ENCODE results near the gene ZNF213. TPM values are rescaled to one million over a fixed set of nuclear protein-coding genes. Genes with fewer than 3 reads are reported as not detected.
"Not testable (repeated sequence)": the region's sequence is repeated elsewhere in the genome, so short reads cannot be mapped to it uniquely, and the experiment has no call there.

ZNF213 gene
- total and polyA plus RNA-seq, 2 donors (not counting 1 experiment from before 2014, with no cell fraction given) = 0.43 to 8.8 TPM

DNA sequence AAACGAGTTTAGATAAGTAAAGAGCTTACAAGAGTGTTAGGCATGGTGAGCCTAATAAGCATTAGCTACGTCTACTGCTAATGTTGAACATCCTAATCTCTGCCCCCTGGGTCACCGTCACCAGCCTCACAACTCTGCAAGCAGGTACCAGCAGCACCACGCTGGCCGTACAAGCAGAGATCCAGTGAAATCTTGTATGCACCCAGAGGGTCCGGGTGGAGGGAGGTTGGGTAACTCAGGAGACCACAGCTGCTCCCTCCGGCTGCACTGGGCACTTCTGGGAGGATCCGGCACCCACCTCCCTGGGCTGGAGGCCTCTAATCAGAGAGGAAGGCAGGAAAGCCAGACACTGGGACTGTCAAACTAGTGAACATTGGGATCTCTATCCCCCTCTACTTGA is 44.8 kb downstream of the ZNF213 start:
- H3K27ac ChIP-seq (ENCODE audit: insufficient read depth, low read length) = no peak overlapping the region
- no peak overlapping the region for H3K4me2 ChIP-seq (ENCODE audit: extremely low read depth, insufficient read depth, low read length)
- no peak for TF ChIP-seq EZH2 (IDR thresholded peaks at IDR 0.05; ENCODE audit: low read length, missing control alignments)
- TF ChIP-seq, protein P1, sequence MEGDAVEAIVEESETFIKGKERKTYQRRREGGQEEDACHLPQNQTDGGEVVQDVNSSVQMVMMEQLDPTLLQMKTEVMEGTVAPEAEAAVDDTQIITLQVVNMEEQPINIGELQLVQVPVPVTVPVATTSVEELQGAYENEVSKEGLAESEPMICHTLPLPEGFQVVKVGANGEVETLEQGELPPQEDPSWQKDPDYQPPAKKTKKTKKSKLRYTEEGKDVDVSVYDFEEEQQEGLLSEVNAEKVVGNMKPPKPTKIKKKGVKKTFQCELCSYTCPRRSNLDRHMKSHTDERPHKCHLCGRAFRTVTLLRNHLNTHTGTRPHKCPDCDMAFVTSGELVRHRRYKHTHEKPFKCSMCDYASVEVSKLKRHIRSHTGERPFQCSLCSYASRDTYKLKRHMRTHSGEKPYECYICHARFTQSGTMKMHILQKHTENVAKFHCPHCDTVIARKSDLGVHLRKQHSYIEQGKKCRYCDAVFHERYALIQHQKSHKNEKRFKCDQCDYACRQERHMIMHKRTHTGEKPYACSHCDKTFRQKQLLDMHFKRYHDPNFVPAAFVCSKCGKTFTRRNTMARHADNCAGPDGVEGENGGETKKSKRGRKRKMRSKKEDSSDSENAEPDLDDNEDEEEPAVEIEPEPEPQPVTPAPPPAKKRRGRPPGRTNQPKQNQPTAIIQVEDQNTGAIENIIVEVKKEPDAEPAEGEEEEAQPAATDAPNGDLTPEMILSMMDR (conservative IDR thresholded peaks at IDR 0.05 in 1 of 2, IDR thresholded peaks at IDR 0.05 in 1 of 2; ENCODE audit: low read depth in 1 of 2, low read length in 2 of 2) = no peak
- H3K36me3 ChIP-seq (ENCODE audit: control insufficient read depth, insufficient read depth, low read length) = no peaks in the 10 kb centered on the region
- no peaks in the 10 kb centered on the region for H3K9me3 ChIP-seq (ENCODE audit: control insufficient read depth, insufficient read depth, low read depth, low read length)
- H3K4me3 ChIP-seq (replicated peaks in 1 of 4; ENCODE audit: control extremely low read depth in 1 of 4, insufficient read depth in 1 of 4, low read depth in 3 of 4, low read length in 4 of 4) = no peak overlapping the region
- no peaks in the 10 kb centered on the region for H4K20me1 ChIP-seq (ENCODE audit: control insufficient read depth, extremely low read depth, insufficient read depth, low read length)
- H3K4me1 ChIP-seq (ENCODE audit: control insufficient read depth, extremely low read depth, insufficient read depth, low read length) = peaks cover 4% of the 10 kb centered on the region
- no peak overlapping the region for H2AFZ ChIP-seq (ENCODE audit: low read length)
- no peak for DNase-seq (ENCODE audit: low read depth in 2 of 2)
- H3K9ac ChIP-seq (ENCODE audit: insufficient read depth, low read length) = no peak overlapping the region
- H3K27me3 ChIP-seq (ENCODE audit: control insufficient read depth, insufficient read depth, low read length) = peaks cover 7% of the 10 kb centered on the region
- no peaks in the 10 kb centered on the region for H3K79me2 ChIP-seq (ENCODE audit: control insufficient read depth, insufficient read depth, low read length)

GRCh38 chr16:3180445-3180878 is 45.6 kb downstream of the ZNF213 start:
- Histone ChIP-seq H3K9me3 (ENCODE audit: control insufficient read depth, insufficient read depth, low read depth, low read length) (no peaks in the 10 kb centered on the region), H2AFZ (ENCODE audit: low read length) (no peak overlapping the region), H3K4me1 (ENCODE audit: control insufficient read depth, extremely low read depth, insufficient read depth, low read length) (peaks cover 4% of the 10 kb centered on the region), H3K27ac (ENCODE audit: insufficient read depth, low read length) (no peak overlapping the region), H3K9ac (ENCODE audit: insufficient read depth, low read length) (no peak overlapping the region), H4K20me1 (ENCODE audit: control insufficient read depth, extremely low read depth, insufficient read depth, low read length) (no peaks in the 10 kb centered on the region), H3K4me3 (replicated peaks in 1 of 4; ENCODE audit: control extremely low read depth in 1 of 4, insufficient read depth in 1 of 4, low read depth in 3 of 4, low read length in 4 of 4) (no peak overlapping the region), H3K27me3 (ENCODE audit: control insufficient read depth, insufficient read depth, low read length) (peaks cover 5% of the 10 kb centered on the region), H3K79me2 (ENCODE audit: control insufficient read depth, insufficient read depth, low read length) (no peaks in the 10 kb centered on the region), H3K36me3 (ENCODE audit: control insufficient read depth, insufficient read depth, low read length) (no peaks in the 10 kb centered on the region), H3K4me2 (ENCODE audit: extremely low read depth, insufficient read depth, low read length) (peak overlapping the region; percentile 13)
- TF ChIP-seq EZH2 (IDR thresholded peaks at IDR 0.05; ENCODE audit: low read length, missing control alignments) = no peak
- TF ChIP-seq, protein P1 (conservative IDR thresholded peaks at IDR 0.05 in 1 of 2, IDR thresholded peaks at IDR 0.05 in 1 of 2; ENCODE audit: low read depth in 1 of 2, low read length in 2 of 2) = no peak
- no peak for DNase-seq (ENCODE audit: low read depth in 2 of 2)

GRCh38 chr16:3182293-3182607 is 47.4 kb downstream of the ZNF213 start:
- H3K27ac ChIP-seq (ENCODE audit: insufficient read depth, low read length); H3K79me2 ChIP-seq (ENCODE audit: control insufficient read depth, insufficient read depth, low read length); H3K36me3 ChIP-seq (ENCODE audit: control insufficient read depth, insufficient read depth, low read length); H3K4me2 ChIP-seq (ENCODE audit: extremely low read depth, insufficient read depth, low read length); H3K4me3 ChIP-seq (replicated peaks in 1 of 4; ENCODE audit: control extremely low read depth in 1 of 4, insufficient read depth in 1 of 4, low read depth in 3 of 4, low read length in 4 of 4); H3K4me1 ChIP-seq (ENCODE audit: control insufficient read depth, extremely low read depth, insufficient read depth, low read length); H3K27me3 ChIP-seq (ENCODE audit: control insufficient read depth, insufficient read depth, low read length); DNase-seq (ENCODE audit: low read depth in 2 of 2); H4K20me1 ChIP-seq (ENCODE audit: control insufficient read depth, extremely low read depth, insufficient read depth, low read length); H3K9me3 ChIP-seq (ENCODE audit: control insufficient read depth, insufficient read depth, low read depth, low read length); H2AFZ ChIP-seq (ENCODE audit: low read length); H3K9ac ChIP-seq (ENCODE audit: insufficient read depth, low read length): not testable (repeated sequence)
